Cardiac septum (tissue), 1 donor: Measurements from ENCODE around the gene ETV4. TPM values are rescaled to one million over a fixed set of nuclear protein-coding genes. Genes with fewer than 3 reads are reported as not detected.

Source experiments
- DNase-seq: peaks from one replicate; pipeline ENCODE4 v3.0.0-alpha.2; 2020; ENCODE audit warnings: low spot score
- intact Hi-C: fragments of 100-400 bp; cut with DNase I; formaldehyde crosslinking; loops from one replicate; pipeline ENCODE4 v1.14.0; 2022
- long read RNA-seq: library from polyadenylated mRNA; unstranded; transcript quantifications from one replicate; pipeline ENCODE4 v2.0.0, GENCODE V29; 2021
- total RNA-seq: library from RNA; stranded (reverse); fragmentation: NEBNext Ultra II Directional; extraction: Animal tissue kit (Norgen Biotek cat#: 25700); gene quantifications from one replicate; pipeline ENCODE4 v1.2.1, GENCODE V29; 2021
- donor health status: DM: no; HTN: no; CAD: no.

The ETV4 gene
- 3.5 TPM for total RNA-seq
- long read RNA-seq, partial matches to known transcripts: 3 of 6 reads
- long read RNA-seq, other reads (novel, unspliced or antisense): 3 of 6 reads

GRCh38 chr17:43546319-43547188 is at the start of gene ETV4:
Gene ETV4 (minus strand): TSS chr17:43546340. CDS start chr17:43545617, 723 bp downstream.
- intact Hi-C loops: no loop called here
- peak; percentile 94 for DNase-seq

- DNase-seq: no peak
- intact Hi-C loops: loop anchor here (5.0 kb wide), 1 partner anchor 42 kb away; no protein-coding TSS in a partner anchor
Measured at GRCh38 chr17:43595466-43595865, 49.3 kb upstream of the ETV4 start.

DNA sequence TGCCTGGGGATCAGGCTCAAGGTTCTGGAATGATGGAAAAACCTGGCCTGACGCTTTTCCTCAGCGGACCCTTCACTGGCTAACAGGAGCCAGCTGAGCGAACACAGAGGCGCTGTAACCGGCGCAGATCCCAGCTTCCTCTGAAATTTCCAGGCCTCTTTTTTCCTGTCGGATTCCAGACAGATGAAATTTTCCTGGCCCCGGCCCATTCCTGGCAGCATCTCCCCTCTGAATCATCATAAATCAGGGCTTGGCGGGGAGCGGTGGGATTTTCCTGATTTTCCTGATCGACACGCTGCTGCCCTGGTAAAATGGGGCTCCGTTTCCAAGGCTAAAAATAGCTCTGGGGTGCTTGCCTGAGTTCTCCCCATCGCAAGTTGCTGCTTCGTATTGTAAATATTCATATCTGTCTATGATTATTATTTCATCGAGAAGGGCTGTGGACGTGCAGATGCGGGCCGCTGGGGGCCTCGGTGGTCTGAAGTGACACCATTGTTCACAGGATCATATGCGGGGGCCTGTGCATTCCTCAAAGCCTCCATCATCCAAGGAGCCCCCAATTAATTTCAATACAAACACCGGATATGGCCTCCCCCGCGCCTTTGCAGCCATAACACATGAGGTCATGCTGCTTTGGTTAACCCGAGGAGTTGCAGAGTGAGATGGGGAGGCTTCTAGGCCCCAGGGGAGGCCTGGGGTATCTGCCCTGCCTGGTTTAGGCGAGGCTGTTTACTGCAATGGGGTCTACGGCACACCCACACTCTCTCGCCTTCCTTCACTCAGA is 45.8 kb upstream of the ETV4 start:
- intact Hi-C loops: loop anchor here (2.0 to 5.0 kb wide), 2 partner anchors 55 to 73 kb away; no protein-coding TSS in a partner anchor
- DNase-seq: peak; percentile 88

DNA sequence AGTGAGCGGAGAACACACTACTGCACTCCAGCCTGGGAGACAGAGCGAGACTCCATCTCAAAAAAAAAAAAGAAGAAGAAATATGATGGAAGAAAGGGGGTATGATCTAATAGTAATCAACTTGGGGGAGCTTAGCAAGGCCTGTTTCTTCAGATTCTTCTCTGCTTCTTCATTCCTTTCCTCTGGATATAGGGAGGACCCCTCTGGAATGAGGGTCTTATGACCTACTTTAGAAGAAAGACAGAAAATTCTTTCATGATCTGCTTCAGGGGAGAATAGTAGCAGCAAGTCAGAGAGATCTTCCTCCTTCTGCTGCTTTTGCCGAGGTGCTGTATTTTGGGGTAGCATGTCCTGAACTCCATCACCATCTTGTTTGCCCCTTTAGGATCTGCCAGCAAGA is 44.9 kb upstream of the ETV4 start:
- intact Hi-C loops: loop anchor here (5.0 kb wide), 1 partner anchor 56 kb away; no protein-coding TSS in a partner anchor
- DNase-seq: no peak

DNA sequence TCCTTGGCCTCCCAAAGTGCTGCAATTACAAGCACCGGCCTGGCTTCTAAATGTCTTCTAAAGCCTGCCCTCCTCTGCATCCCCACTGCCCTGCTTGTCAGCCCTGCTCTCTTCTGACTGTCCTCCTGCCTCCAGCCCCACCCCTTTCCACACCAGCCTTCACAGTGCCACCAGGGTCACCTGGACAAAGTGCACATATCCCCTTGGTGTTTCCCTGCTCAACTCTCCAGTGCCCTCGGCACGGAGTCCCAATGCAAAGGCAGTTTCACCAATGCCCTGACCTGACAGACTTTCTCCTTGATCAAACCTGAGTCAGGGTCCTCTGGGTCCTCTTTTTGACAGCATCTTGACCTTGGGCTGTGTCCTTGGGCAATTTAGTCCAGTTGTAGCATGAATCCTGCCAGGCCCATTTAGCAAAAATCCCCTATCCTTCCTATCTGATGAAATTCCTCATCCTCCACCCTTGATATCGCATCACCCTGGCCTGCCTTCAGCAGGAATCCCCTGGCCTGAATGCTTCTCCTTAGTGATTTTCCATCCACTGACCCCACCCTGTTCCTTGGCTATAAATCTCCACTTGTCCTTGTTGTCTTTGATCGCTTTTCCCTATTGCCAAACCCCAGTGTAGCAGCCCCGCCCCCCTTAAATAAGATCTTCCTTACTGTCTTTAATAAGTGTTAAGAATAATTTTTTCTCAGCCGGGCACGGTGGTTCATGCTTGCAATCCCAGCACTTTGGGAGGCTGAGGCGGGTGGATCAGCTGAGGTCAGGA is 42.7 kb upstream of the ETV4 start:
- intact Hi-C loops: no loop called here
- DNase-seq: no peak

- intact Hi-C loops: no loop called here
- DNase-seq: no peak
Measured at GRCh38 chr17:43588121-43588520, 42.0 kb upstream of the ETV4 start.

DNA sequence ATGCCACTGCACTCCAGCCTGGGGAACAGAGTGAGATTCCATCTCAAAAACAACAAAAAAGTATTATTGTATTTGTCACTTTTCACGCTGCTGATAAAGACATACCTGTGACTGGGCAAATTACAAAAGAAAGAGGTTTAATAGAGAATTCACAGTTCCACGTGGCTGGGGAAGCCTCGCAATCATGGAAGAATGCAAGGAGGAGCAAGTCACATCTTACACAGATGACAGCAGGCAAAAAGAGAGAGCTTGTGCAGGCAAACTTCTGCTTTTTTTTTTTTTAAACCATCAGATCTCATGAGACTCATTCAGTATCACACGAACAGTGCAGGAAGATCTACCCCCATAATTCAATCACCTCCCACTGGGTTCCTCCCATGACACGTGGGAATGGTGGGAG is 41.5 kb upstream of the ETV4 start:
- intact Hi-C loops: no loop called here
- DNase-seq: no peak

DNA sequence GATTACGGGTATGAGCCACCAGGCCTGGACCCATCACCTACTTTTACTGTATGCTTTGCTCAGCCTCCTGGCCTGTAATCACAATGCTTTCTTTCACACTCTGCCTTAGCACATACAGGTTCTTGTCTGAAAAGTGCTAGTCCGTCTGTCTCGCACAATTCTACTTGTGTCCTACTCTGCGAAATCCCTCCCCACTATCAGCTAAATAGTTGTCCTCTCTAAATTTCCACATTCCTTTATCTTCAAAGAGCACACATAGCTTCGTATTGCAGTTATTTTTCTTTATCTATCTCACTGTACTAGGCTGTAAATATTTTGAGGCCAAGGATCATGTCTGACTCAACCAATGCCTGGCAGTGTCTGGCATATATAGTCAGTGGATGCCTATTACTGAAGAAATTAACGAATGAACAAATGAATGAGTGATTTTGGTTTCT is 38.5 kb upstream of the ETV4 start:
- DNase-seq: no peak
- intact Hi-C loops: no loop called here

DNA sequence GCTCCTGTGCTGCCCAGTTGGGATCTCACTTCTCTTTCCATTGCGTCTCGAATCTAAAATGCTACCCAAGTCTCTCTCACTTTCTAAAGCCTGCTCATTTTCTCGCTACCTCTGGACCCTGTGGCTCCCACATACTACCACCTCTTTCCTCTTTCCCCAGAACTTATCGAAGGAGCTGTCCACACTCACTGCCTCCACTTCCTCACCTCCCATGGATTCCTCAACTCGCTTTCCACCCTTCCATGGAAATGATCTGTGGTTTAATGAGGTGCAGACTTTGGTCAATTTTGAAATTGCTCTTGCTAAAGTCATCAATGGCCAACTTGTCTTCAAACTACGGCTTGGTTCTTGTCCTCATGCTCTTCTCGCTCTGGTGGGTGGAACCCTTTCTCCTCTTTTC is 37.2 kb upstream of the ETV4 start:
- no peak for DNase-seq
- intact Hi-C loops: no loop called here

DNA sequence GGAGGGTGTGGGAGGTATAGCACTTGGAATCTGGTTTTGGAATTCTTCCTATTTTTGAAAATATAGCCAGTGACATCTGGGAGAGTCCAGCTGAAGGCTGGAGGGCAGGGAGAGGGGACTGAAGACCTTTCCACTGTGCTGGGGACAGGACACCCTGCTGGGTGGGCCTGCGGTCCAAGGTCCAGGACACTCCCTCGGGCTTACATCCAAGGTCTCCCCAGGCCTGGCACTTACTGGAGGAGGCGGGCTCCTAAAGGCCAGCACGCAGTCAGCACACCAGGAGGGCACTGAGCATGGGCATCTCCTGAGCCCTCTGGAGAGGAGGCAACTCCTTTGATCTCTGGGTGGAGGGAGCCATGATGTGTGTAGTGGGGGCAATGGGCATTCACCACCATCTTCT is 35.5 kb upstream of the ETV4 start:
- intact Hi-C loops: no loop called here

DNA sequence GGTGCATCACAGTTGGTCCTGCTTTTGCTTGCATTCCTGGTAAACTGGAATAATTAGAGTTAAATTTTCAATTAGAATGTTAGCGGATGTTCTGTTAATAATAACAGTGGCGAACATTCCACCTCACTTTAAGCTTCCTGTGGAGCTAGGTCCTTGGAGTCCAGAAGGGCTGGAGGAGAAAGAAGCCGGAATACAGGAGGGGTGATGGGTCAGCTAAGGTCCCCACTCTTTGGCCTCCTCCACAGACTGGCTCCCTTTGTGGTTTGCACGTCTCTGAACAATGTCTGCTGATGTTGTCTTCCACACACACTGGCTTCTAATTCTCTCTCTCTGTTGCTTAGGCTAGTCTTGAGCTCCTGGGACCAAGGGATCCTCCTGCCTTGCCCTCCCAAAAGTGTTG is 35.0 kb upstream of the ETV4 start:
- no peak for DNase-seq
- intact Hi-C loops: no loop called here

More for the DNA sequence above, 35.5 kb upstream of the ETV4 start:
- no peak for DNase-seq

GRCh38 chr17:43579566-43580140 is 33.5 kb upstream of the ETV4 start:
- intact Hi-C loops: loop anchor here (5.0 kb wide), 2 partner anchors 57 to 178 kb away; partner anchors contain the start of gene SOST
- no peak for DNase-seq

- no peak for DNase-seq
- intact Hi-C loops: loop anchor here (5.0 kb wide), 2 partner anchors 57 to 178 kb away; partner anchors contain the start of gene SOST
Measured at GRCh38 chr17:43578699-43579565, 32.8 kb upstream of the ETV4 start.

- intact Hi-C loops: loop anchor here (5.0 kb wide), 2 partner anchors 56 to 179 kb away; partner anchors contain the start of gene SOST
- DNase-seq: no peak
Measured at GRCh38 chr17:43578404-43578698, 32.2 kb upstream of the ETV4 start.

DNA sequence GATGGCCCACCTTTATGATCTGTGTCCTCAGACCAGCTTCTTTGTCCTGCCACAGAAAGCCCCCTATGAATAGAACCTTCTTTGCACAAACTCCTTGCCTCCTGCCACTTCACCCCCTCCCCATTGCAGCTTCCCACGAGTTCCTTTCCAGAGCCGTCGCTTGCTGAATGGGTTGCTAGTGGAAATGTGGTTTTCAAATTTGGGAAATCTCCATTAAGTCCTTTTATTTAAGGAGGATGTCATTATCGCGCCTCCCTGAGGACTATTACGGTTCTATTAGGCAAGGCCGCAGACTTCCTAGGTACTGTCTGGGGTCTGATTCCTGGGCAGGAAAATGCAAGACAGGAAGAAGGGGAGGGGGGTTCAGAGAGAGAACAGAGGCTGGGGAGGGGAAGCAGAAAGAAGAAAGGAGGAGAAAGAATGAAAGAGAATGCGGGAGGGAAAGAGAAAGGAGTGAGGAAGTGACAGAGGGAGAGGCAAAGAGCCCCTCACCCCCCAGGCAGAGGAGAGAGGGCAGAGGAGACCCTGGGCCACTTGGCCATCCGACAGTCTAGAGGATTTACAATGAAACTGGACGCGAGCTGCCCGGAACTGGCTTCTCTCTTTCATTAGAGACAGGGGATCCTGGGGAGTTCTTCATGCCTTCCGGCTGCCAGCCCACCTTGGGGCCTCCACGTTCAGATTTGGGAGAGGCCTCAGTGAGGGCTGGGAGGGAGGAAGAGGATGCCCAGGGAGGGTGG is 31.7 kb upstream of the ETV4 start:
- no peak for DNase-seq
- intact Hi-C loops: loop anchor here (5.0 kb wide), 2 partner anchors 56 to 179 kb away; partner anchors contain the start of gene SOST

DNA sequence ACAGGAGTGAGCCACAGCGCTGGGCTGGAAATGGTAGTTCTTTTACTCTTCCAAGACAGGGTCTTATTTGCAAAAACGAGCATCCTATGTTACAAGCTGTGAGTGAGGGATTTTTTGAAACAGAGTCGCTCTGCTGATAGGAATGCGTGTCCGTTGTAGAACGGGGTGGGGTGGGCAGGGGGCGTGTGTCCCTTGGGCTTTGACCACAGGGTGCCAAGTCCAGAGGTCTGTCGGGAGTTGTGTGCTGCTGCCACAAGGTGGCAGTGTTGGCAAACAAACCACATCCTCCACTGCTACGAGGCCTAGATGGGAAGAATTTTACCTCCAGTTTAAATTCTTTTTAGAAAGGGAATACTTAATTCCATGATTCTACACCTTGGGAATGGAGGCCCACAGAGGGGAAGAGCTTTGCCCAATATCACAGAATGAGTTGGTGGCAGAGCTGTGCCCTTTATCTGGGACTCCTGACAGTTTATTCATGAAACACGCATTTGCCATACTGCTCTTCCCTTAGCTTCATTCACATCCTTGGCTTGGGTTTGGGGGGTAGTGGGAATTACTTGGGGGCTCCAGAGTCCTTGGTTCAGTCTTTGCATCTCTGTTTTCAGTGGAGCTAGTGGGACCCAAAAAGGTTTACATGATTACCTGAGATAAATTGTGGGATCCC is 30.6 kb upstream of the ETV4 start:
- intact Hi-C loops: loop anchor here (1.0 to 5.0 kb wide), 3 partner anchors 54 to 181 kb away; partner anchors contain the start of gene SOST
- DNase-seq: peak; percentile 80
